SKM-1 (cell line): ENCODE results near the gene GABRA4.
A peak's percentile ranks its signal among the peaks of the same experiment; 100 is the strongest.

Source experiments
- DNase-seq: peaks from one replicate; lab custom pipeline; 2025; ENCODE audit not compliant: unreplicated experiment; lab: John Stamatoyannopoulos, UW

Gene GABRA4

GRCh38 chr4:46979726-46980125 lies 13.7 kb downstream of the GABRA4 start:
- DNase-seq = no peak

GRCh38 chr4:46979283-46979682 lies 14.1 kb downstream of the GABRA4 start:
- no peak for DNase-seq

GRCh38 chr4:46977245-46977644 lies 16.1 kb downstream of the GABRA4 start:
- DNase-seq = no peak

- DNase-seq = peak; percentile 58
These were observed 17.4 kb downstream of the GABRA4 start for GRCh38 chr4:46975812-46976553.

- no peak for DNase-seq
These were observed 18.4 kb downstream of the GABRA4 start for GRCh38 chr4:46974891-46975543.

GRCh38 chr4:46968847-46969246 lies 24.5 kb downstream of the GABRA4 start:
- DNase-seq = no peak

- no peak for DNase-seq
These were observed 25.8 kb downstream of the GABRA4 start for GRCh38 chr4:46967631-46968030.

GRCh38 chr4:46958742-46959488 lies 34.5 kb downstream of the GABRA4 start:
- no peak for DNase-seq

GRCh38 chr4:46956451-46956850 lies 36.9 kb downstream of the GABRA4 start:
- DNase-seq = no peak

- no peak for DNase-seq
These were observed 37.8 kb downstream of the GABRA4 start for GRCh38 chr4:46955601-46956000.

- no peak for DNase-seq
These were observed 38.7 kb downstream of the GABRA4 start for GRCh38 chr4:46954643-46955042.

GRCh38 chr4:46953564-46953963 lies 39.8 kb downstream of the GABRA4 start:
- DNase-seq = no peak

- no peak for DNase-seq
These were observed 40.9 kb downstream of the GABRA4 start for GRCh38 chr4:46952451-46952850.

- DNase-seq = no peak
These were observed 42.6 kb downstream of the GABRA4 start for GRCh38 chr4:46950826-46951225.

GRCh38 chr4:46949822-46950221 lies 43.6 kb downstream of the GABRA4 start:
- no peak for DNase-seq

GRCh38 chr4:46947541-46947940 lies 45.8 kb downstream of the GABRA4 start:
- DNase-seq = no peak

- DNase-seq = no peak
These were observed 46.4 kb downstream of the GABRA4 start for GRCh38 chr4:46946919-46947536.

GRCh38 chr4:46945062-46945461 lies 48.3 kb downstream of the GABRA4 start:
- DNase-seq = no peak

GRCh38 chr4:46944345-46944744 lies 49.0 kb downstream of the GABRA4 start:
- no peak for DNase-seq

- DNase-seq = no peak
These were observed 55.9 kb downstream of the GABRA4 start for GRCh38 chr4:46937493-46937892.

- DNase-seq = no peak
These were observed 58.7 kb downstream of the GABRA4 start for GRCh38 chr4:46934726-46935125.

- no peak for DNase-seq
These were observed 59.7 kb downstream of the GABRA4 start for GRCh38 chr4:46933686-46934085.
